Measurements from ENCODE around the gene NSUN6.

Gene NSUN6

GRCh38 chr10:18651324-18652007 lies at the start of gene NSUN6:
Gene NSUN6, minus strand, starts transcription at chr10:18651587. Its CDS starts 384 bp downstream, at chr10:18651203.
- FAIRE-seq: peak; percentile 98
- peak; percentile 44 for DNase-seq (ENCODE audit: insufficient read length, low spot score)

- DNase-seq (ENCODE audit: insufficient read length, low spot score) (no peak), FAIRE-seq (no peak)
Observed at GRCh38 chr10:18699849-18700840, 48.8 kb upstream of the NSUN6 start.

- DNase-seq (ENCODE audit: insufficient read length, low spot score): no peak
- FAIRE-seq: no peak
Observed at GRCh38 chr10:18690541-18690940, 39.2 kb upstream of the NSUN6 start.

- no peak for DNase-seq (ENCODE audit: insufficient read length, low spot score)
- no peak for FAIRE-seq
Observed at GRCh38 chr10:18689498-18689897, 38.1 kb upstream of the NSUN6 start.

GRCh38 chr10:18687706-18688105 lies 36.3 kb upstream of the NSUN6 start:
- no peak for DNase-seq (ENCODE audit: insufficient read length, low spot score)

GRCh38 chr10:18687195-18687594 lies 35.8 kb upstream of the NSUN6 start:
- DNase-seq (ENCODE audit: insufficient read length, low spot score) (no peak), FAIRE-seq (no peak)

More at GRCh38 chr10:18687706-18688105, 36.3 kb upstream of the NSUN6 start:
- no peak for FAIRE-seq

- FAIRE-seq (no peak), DNase-seq (ENCODE audit: insufficient read length, low spot score) (no peak)
Observed at GRCh38 chr10:18685555-18685954, 34.2 kb upstream of the NSUN6 start.

- no peak for FAIRE-seq
- no peak for DNase-seq (ENCODE audit: insufficient read length, low spot score)
Observed at GRCh38 chr10:18684953-18685352, 33.6 kb upstream of the NSUN6 start.

GRCh38 chr10:18684416-18684815 lies 33.0 kb upstream of the NSUN6 start:
- no peak for DNase-seq (ENCODE audit: insufficient read length, low spot score)
- no peak for FAIRE-seq

GRCh38 chr10:18683427-18683826 lies 32.0 kb upstream of the NSUN6 start:
- FAIRE-seq: no peak
- DNase-seq (ENCODE audit: insufficient read length, low spot score): no peak

- FAIRE-seq (no peak), DNase-seq (ENCODE audit: insufficient read length, low spot score) (no peak)
Observed at GRCh38 chr10:18681971-18682411, 30.6 kb upstream of the NSUN6 start.

- DNase-seq (ENCODE audit: insufficient read length, low spot score): no peak
- no peak for FAIRE-seq
Observed at GRCh38 chr10:18681366-18681765, 30.0 kb upstream of the NSUN6 start.

- no peak for DNase-seq (ENCODE audit: insufficient read length, low spot score)
- FAIRE-seq: no peak
Observed at GRCh38 chr10:18680754-18681153, 29.4 kb upstream of the NSUN6 start.

- no peak for FAIRE-seq
Observed at GRCh38 chr10:18675086-18675801, 23.9 kb upstream of the NSUN6 start.

GRCh38 chr10:18668026-18668425 lies 16.6 kb upstream of the NSUN6 start:
- DNase-seq (ENCODE audit: insufficient read length, low spot score) (no peak), FAIRE-seq (no peak)

More at GRCh38 chr10:18675086-18675801, 23.9 kb upstream of the NSUN6 start:
- no peak for DNase-seq (ENCODE audit: insufficient read length, low spot score)

GRCh38 chr10:18666810-18667209 lies 15.4 kb upstream of the NSUN6 start:
- DNase-seq (ENCODE audit: insufficient read length, low spot score) (no peak), FAIRE-seq (no peak)

GRCh38 chr10:18665815-18666558 lies 14.6 kb upstream of the NSUN6 start:
- peak; percentile 63 for FAIRE-seq
- DNase-seq (ENCODE audit: insufficient read length, low spot score): no peak

GRCh38 chr10:18664841-18665478 lies 13.6 kb upstream of the NSUN6 start:
- DNase-seq (ENCODE audit: insufficient read length, low spot score): no peak
- no peak for FAIRE-seq

GRCh38 chr10:18660816-18661431 lies 9.5 kb upstream of the NSUN6 start:
- DNase-seq (ENCODE audit: insufficient read length, low spot score) (no peak), FAIRE-seq (no peak)
